GM08714 (cell line): ENCODE results near the gene MAST3.

Source experiments
- H3K4me3 ChIP-seq: fragments of 200-500 bp; sonication (Bioruptor generic); 2 replicates; pipeline ENCODE4 v1.5.1; 2014; ENCODE audit warnings: mild to moderate bottlenecking, low read length, inconsistent platforms
- ZNF274 ChIP-seq: IDR thresholded peaks from 2 replicates; pipeline ENCODE4 v1.6.1; 2012; ENCODE audit warnings: mild to moderate bottlenecking, low read depth, low read length

Gene MAST3

DNA sequence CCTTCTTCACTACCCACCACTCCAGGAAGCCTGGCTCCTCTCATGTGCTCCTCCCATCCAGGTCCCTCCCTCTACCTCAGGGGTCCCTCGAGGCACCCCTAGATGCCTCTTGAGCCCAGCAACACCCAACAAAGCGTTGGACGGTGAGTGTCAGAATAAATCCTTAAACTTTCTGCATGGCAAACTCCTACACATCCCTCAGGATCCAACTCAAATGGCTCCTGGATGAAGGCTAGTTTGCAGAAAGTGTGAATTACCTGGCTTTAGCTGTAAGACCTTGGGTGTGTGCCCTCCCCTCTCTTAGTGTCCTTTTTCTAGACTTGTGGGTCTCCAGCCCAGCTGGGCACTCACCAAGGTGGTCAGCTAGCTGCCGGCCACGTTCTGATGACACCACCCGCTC lies 100.8 kb downstream of the MAST3 start:
- no peak overlapping the region for H3K4me3 ChIP-seq
- no peak for TF ChIP-seq ZNF274
